PC-3 (cell line): ENCODE measurements around the gene GABRB2. TPM values are rescaled to one million over a fixed set of nuclear protein-coding genes. Genes with fewer than 3 reads are reported as not detected.

Source experiments
- ATAC-seq: fragments of 200-7000 bp; cut with Tn5 transposase; 2 replicates; pipeline ENCODE4 v1.9.1; 2020; ENCODE audit warnings: mild to moderate bottlenecking, moderate library complexity
- BruUV-seq: library from RNA; stranded (reverse); fragments of 400-500 nt; replicated peaks from 2 replicates; lab custom pipeline; 2021; lab: Mats Ljungman, UMichigan
- CTCF ChIA-PET: fragments of 300-600 bp; sonication (Branson Sonifier 250); formaldehyde crosslinking; loops from one replicate; lab custom pipeline; 2022; ENCODE audit warnings: antibody characterized with exemption; lab: Charles Lee
- POLR2A ChIA-PET: fragments of 300-600 bp; sonication (Branson Sonifier 250); formaldehyde crosslinking; loops from one replicate; lab custom pipeline; 2022; ENCODE audit warnings: antibody characterized with exemption; ENCODE audit not compliant: unreplicated experiment; lab: Charles Lee
- DNase-seq: peaks from one replicate; pipeline ENCODE4 v3.0.0-alpha.2; 2015
- H2AFZ ChIP-seq: fragments of 300-600 bp; sonication (generic); 2 replicates; pipeline ENCODE4 v1.6.0; 2016; ENCODE audit warnings: antibody characterized with exemption, low read length
- H3F3A ChIP-seq: fragments of 300-600 bp; sonication (generic); one replicate; pipeline ENCODE4 v1.6.0; 2017; ENCODE audit warnings: antibody characterized with exemption, low read length, control low read depth, mild to moderate bottlenecking; ENCODE audit not compliant: unreplicated experiment
- H3K27ac ChIP-seq: fragments of 300-600 bp; sonication (generic); 2 replicates; pipeline ENCODE4 v1.5.1; 2016; ENCODE audit warnings: mild to moderate bottlenecking, low read length
- H3K27me3 ChIP-seq: fragments of 300-600 bp; sonication (generic); 2 replicates; pipeline ENCODE4 v1.6.1; 2016; ENCODE audit warnings: low read length, mixed read lengths
- H3K36me3 ChIP-seq: fragments of 300-600 bp; sonication (generic); 2 replicates; pipeline ENCODE4 v1.6.1; 2016; ENCODE audit warnings: low read depth, mixed run types, low read length, mixed read lengths
- H3K4me1 ChIP-seq: fragments of 300-600 bp; sonication (generic); 2 replicates; pipeline ENCODE4 v1.5.1; 2016; ENCODE audit warnings: low read length; ENCODE audit not compliant: insufficient read depth
- H3K4me2 ChIP-seq: fragments of 300-600 bp; sonication (generic); 2 replicates; pipeline ENCODE4 v1.6.0; 2016; ENCODE audit warnings: low read length
- H3K4me3 ChIP-seq: fragments of 300-600 bp; sonication (generic); 2 replicates; pipeline ENCODE4 v1.5.1; 2016; ENCODE audit warnings: mild to moderate bottlenecking, low read length, mixed read lengths
- H3K79me2 ChIP-seq: fragments of 300-600 bp; sonication (generic); 2 replicates; pipeline ENCODE4 v1.6.1; 2017; ENCODE audit warnings: low read length, mixed read lengths
- H3K9ac ChIP-seq: fragments of 300-600 bp; sonication (generic); 2 replicates; pipeline ENCODE4 v1.6.0; 2016; ENCODE audit warnings: mild to moderate bottlenecking, low read length
- H3K9me2 ChIP-seq: fragments of 300-600 bp; sonication (generic); replicated peaks from 2 replicates; pipeline ENCODE4 v1.6.1; 2016; ENCODE audit warnings: mixed run types, low read length, mixed read lengths
- H3K9me3 ChIP-seq: fragments of 300-600 bp; sonication (generic); 2 replicates; pipeline ENCODE4 v1.6.1; 2016; ENCODE audit warnings: low read length, mixed read lengths
- H4K20me1 ChIP-seq: fragments of 300-600 bp; sonication (generic); 2 replicates; pipeline ENCODE4 v1.6.1; 2016; ENCODE audit warnings: low read length, mixed read lengths
- EZH2 ChIP-seq: fragments of 300-600 bp; sonication (generic); IDR thresholded peaks from one replicate; pipeline ENCODE4 v1.6.1; 2017; ENCODE audit warnings: antibody characterized with exemption, mild to moderate bottlenecking, low read length; ENCODE audit not compliant: unreplicated experiment
- EZH2phosphoT487 ChIP-seq: fragments of 300-600 bp; sonication (generic); IDR thresholded peaks from 2 replicates; pipeline ENCODE4 v1.6.1; 2018; ENCODE audit warnings: mild to moderate bottlenecking, antibody characterized with exemption, low read length, borderline replicate concordance
- intact Hi-C: fragments of 100-400 bp; cut with micrococcal nuclease; formaldehyde crosslinking; loops from 2 replicates; pipeline ENCODE4 v1.9.0; 2023
- total RNA-seq: library from RNA; depleted of rRNA; stranded (reverse); fragments of >200 nt; gene quantifications from 2 replicates; pipeline ENCODE4 v1.2.3, GENCODE V29; 2014
- TF ChIP-seq, protein P1 (sequence below): fragments of 300-600 bp; sonication (generic); conservative IDR thresholded peaks from 2 replicates; pipeline ENCODE4 v1.5.1; 2017; ENCODE audit warnings: antibody characterized with exemption, low read depth, mild to moderate bottlenecking, low read length

Gene GABRB2
- total RNA-seq, 1 experiment from 2014 or later: not detected

DNA sequence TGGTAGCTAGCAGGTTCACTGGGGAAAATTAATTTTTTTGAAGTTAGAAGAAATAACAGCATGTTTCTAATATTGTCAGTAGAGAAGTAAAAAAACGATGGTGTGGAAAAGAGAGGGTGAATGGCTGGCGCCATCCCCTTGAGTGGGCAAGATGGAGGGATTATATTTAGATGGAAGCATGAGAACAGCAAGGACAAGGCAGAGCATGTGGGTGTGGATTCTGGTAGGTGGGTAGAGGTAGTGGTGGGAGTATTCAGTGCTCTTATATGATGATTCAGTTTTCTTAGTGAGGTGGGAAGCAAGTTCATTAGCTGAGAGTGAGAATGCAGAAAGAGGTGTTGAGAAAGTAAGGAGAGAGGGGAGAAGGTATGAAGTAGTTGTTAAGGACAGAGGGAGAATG lies 188.1 kb downstream of the GABRB2 start:
- no peaks in the 10 kb centered on the region for H3K36me3 ChIP-seq
- H3K4me2 ChIP-seq: no peak overlapping the region
- H4K20me1 ChIP-seq: no peaks in the 10 kb centered on the region
- no peaks in the 10 kb centered on the region for H3K4me1 ChIP-seq
- H3K79me2 ChIP-seq: no peaks in the 10 kb centered on the region
- H3K9me2 ChIP-seq: no peaks in the 10 kb centered on the region
- no peak overlapping the region for H2AFZ ChIP-seq
- CTCF ChIA-PET: no interaction called here
- no peaks in the 10 kb centered on the region for H3F3A ChIP-seq
- peaks cover 16% of the 10 kb centered on the region; the same call in 1 of the 2 replicates for H3K9me3 ChIP-seq
- POLR2A ChIA-PET: no interaction called here
- ATAC-seq: no peak
- H3K4me3 ChIP-seq: no peak overlapping the region
- intact Hi-C loops: no loop called here
- no peak for DNase-seq
- no peak for TF ChIP-seq EZH2
- no peak for TF ChIP-seq EZH2phosphoT487
- TF ChIP-seq, protein P1, sequence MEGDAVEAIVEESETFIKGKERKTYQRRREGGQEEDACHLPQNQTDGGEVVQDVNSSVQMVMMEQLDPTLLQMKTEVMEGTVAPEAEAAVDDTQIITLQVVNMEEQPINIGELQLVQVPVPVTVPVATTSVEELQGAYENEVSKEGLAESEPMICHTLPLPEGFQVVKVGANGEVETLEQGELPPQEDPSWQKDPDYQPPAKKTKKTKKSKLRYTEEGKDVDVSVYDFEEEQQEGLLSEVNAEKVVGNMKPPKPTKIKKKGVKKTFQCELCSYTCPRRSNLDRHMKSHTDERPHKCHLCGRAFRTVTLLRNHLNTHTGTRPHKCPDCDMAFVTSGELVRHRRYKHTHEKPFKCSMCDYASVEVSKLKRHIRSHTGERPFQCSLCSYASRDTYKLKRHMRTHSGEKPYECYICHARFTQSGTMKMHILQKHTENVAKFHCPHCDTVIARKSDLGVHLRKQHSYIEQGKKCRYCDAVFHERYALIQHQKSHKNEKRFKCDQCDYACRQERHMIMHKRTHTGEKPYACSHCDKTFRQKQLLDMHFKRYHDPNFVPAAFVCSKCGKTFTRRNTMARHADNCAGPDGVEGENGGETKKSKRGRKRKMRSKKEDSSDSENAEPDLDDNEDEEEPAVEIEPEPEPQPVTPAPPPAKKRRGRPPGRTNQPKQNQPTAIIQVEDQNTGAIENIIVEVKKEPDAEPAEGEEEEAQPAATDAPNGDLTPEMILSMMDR: no peak
- H3K27me3 ChIP-seq: no peaks in the 10 kb centered on the region
- no TSS peak for BruUV-seq
- H3K27ac ChIP-seq: no peak overlapping the region
- no peak overlapping the region for H3K9ac ChIP-seq

DNA sequence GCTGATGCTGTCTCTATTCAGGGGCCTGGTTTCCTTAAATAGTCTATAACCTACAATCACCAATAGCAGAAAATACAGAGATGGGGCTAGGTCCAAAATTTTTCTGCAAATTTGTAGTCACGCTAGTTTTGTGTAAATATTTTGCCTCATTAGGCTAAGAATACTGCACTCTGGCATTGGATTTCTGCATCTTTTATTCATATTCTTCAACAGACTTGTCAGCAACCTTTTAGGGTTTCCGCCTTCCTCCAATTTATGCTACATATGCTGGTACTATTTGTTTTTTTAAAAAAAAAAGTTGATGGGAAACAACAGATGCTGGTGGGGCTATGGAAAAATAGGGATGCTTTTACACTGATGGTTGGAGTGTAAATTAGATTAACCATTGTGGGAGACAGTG lies 202.3 kb downstream of the GABRB2 start:
- H3K79me2 ChIP-seq: no peaks in the 10 kb centered on the region
- no peak overlapping the region for H2AFZ ChIP-seq
- no peaks in the 10 kb centered on the region for H3K27me3 ChIP-seq
- H3K9me3 ChIP-seq: 0 out of 2 replicates have a peak, but pooled peaks cover 4% of the 10 kb centered on the region
- H3K4me2 ChIP-seq: no peak overlapping the region
- H3K9ac ChIP-seq: no peak overlapping the region
- POLR2A ChIA-PET: no interaction called here
- ATAC-seq (no peak), DNase-seq (no peak)
- no peak overlapping the region for H3K27ac ChIP-seq
- H3F3A ChIP-seq: no peaks in the 10 kb centered on the region
- no peak overlapping the region for H3K4me3 ChIP-seq
- no peaks in the 10 kb centered on the region for H3K36me3 ChIP-seq
- no peak for TF ChIP-seq EZH2
- TF ChIP-seq, protein P1: no peak
- no peak for TF ChIP-seq EZH2phosphoT487
- no peaks in the 10 kb centered on the region for H3K9me2 ChIP-seq
- H4K20me1 ChIP-seq: no peaks in the 10 kb centered on the region
- intact Hi-C loops: no loop called here
- no peaks in the 10 kb centered on the region for H3K4me1 ChIP-seq
- CTCF ChIA-PET: no interaction called here
- BruUV-seq: no TSS peak

- Histone ChIP-seq H3K4me3 (no peak overlapping the region), H3K27me3 (no peaks in the 10 kb centered on the region), H3K27ac (no peak overlapping the region), H2AFZ (no peak overlapping the region), H3K36me3 (no peaks in the 10 kb centered on the region), H4K20me1 (no peaks in the 10 kb centered on the region), H3K9me2 (no peaks in the 10 kb centered on the region), H3K79me2 (no peaks in the 10 kb centered on the region), H3F3A (no peaks in the 10 kb centered on the region), H3K4me2 (no peak overlapping the region), H3K9ac (no peak overlapping the region), H3K9me3 (0 out of 2 replicates have a peak, but pooled peaks cover 12% of the 10 kb centered on the region), H3K4me1 (no peaks in the 10 kb centered on the region)
- DNase-seq: no peak
- ChIA-PET POLR2A (no interaction called here), CTCF (no interaction called here)
- intact Hi-C loops: no loop called here
- ATAC-seq: no peak
- BruUV-seq: no TSS peak
- no peak for TF ChIP-seq EZH2phosphoT487
- TF ChIP-seq, protein P1: no peak
- no peak for TF ChIP-seq EZH2
Observed at GRCh38 chr5:161342886-161343285, 203.6 kb downstream of the GABRB2 start.
